ENCODE data around the gene DMRTC2.

Gene DMRTC2

GRCh38 chr19:41877916-41878905 lies 33.4 kb downstream of the DMRTC2 start:
- in situ Hi-C loops (cut with HindIII; ENCODE audit: low pct_unique_long_range_greater_than_20kb, low sequenced_read_pairs) = no loop called here
- TF ChIP-seq JUND (IDR thresholded peaks at IDR 0.05; ENCODE audit: low read depth) = no peak
- DNase-seq (ENCODE audit: low read depth in 1 of 2, low spot score in 1 of 2) = no peak

- no peak for TF ChIP-seq JUND (IDR thresholded peaks at IDR 0.05; ENCODE audit: low read depth)
- DNase-seq (ENCODE audit: low read depth in 1 of 2, low spot score in 1 of 2) = no peak
- in situ Hi-C loops (cut with HindIII; ENCODE audit: low pct_unique_long_range_greater_than_20kb, low sequenced_read_pairs) = no loop called here
Measured at GRCh38 chr19:41879080-41879479, 34.2 kb downstream of the DMRTC2 start.

DNA sequence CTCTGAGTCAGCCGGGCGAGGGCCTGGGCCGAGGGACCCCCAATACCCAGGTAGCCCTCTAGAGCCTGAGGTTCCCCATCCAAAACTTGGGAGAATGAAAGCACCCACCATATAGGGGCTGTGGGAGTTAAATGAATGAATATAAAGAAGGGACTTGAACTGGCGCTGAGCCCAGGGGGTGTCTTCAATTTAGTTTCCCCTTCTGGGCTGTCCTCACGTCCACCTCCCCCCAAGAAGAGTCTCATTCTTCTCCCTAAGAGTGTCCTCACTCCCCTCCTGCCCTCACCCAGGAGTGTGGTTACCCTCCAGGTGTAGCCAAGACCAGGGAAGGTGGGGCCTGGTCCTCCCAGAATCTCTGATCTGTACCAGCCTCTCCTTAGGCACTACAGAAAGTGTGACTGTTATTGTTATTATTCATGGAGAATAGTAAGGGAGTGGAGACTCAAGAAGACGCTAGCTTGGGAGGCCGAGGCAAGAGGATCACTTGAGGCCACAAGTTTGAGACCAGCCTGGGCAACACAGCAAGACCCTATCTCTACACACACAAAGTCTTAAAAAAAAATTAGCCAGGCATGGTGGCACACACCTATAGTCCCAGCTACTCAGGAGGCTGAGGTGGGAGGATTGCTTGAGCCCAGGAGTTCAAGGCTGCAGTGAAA lies 35.0 kb downstream of the DMRTC2 start:
- in situ Hi-C loops (cut with HindIII; ENCODE audit: low pct_unique_long_range_greater_than_20kb, low sequenced_read_pairs) = no loop called here

GRCh38 chr19:41880329-41880708 lies 35.5 kb downstream of the DMRTC2 start:
- no peak for TF ChIP-seq JUND (IDR thresholded peaks at IDR 0.05; ENCODE audit: low read depth)
- DNase-seq (ENCODE audit: low read depth in 1 of 2, low spot score in 1 of 2) = no peak
- in situ Hi-C loops (cut with HindIII; ENCODE audit: low pct_unique_long_range_greater_than_20kb, low sequenced_read_pairs) = no loop called here

More for the DNA sequence above, 35.0 kb downstream of the DMRTC2 start:
- no peak for TF ChIP-seq JUND (IDR thresholded peaks at IDR 0.05; ENCODE audit: low read depth)
- DNase-seq (ENCODE audit: low read depth in 1 of 2, low spot score in 1 of 2) = no peak

DNA sequence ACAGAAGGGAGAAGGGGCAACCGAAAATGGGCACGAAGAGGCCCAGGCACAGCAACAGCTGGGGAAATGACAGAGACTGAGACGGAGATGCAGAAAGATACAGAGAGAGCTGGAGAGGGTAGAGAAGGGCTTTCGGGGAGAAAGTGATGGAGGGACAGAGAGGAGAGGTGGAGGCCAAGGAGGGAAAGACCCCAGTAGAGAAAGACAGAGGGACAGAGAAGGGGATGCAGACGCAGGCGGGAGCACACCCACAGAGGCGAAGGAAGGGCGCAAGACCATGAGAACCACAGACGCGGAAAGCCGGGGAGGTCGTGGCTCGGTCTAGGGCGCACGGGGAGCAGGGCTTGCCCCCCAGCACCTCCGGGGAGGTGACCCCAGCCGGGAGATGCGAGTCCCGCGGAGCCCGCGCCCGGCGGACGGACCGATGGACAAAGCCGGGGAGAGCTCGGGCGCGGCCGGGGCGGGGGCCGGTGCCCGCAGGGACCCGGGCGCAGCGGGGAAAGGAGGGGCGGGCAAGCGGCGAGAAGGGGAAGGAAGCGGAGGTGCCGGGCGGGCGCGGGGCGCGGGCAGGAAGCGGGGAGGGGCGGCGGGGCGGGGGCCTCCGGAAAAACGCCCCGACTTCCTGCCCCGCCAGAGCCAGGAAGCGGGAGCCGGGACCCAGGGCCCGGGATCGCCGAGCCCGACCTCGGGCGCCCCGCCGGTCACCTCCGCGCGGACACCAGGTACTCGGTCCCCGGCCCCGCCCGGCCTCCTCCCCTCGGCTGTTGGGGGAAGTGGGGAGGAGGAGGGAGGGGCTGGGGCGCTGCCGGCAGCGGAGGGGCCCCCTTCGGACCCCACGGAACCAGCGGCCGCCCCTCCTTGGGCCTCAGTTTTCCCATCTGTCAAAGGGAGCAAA lies 38.0 kb downstream of the DMRTC2 start, which contains the start of gene ARHGEF1:
Gene ARHGEF1 (plus strand): TSS at position 617 of the 895 bp plus-strand sequence. CDS start 4,899 bp downstream, outside the sequence.
- TF ChIP-seq JUND (IDR thresholded peaks at IDR 0.05; ENCODE audit: low read depth) = no peak
- peak in 1 of 2 experiments; percentile 55 for DNase-seq (ENCODE audit: low read depth in 1 of 2, low spot score in 1 of 2)
- in situ Hi-C loops (cut with HindIII; ENCODE audit: low pct_unique_long_range_greater_than_20kb, low sequenced_read_pairs) = no loop called here

GRCh38 chr19:41883463-41883820 lies 38.6 kb downstream of the DMRTC2 start:
- in situ Hi-C loops (cut with HindIII; ENCODE audit: low pct_unique_long_range_greater_than_20kb, low sequenced_read_pairs) = no loop called here
- DNase-seq (ENCODE audit: low read depth in 1 of 2, low spot score in 1 of 2) = no peak
- no peak for TF ChIP-seq JUND (IDR thresholded peaks at IDR 0.05; ENCODE audit: low read depth)

DNA sequence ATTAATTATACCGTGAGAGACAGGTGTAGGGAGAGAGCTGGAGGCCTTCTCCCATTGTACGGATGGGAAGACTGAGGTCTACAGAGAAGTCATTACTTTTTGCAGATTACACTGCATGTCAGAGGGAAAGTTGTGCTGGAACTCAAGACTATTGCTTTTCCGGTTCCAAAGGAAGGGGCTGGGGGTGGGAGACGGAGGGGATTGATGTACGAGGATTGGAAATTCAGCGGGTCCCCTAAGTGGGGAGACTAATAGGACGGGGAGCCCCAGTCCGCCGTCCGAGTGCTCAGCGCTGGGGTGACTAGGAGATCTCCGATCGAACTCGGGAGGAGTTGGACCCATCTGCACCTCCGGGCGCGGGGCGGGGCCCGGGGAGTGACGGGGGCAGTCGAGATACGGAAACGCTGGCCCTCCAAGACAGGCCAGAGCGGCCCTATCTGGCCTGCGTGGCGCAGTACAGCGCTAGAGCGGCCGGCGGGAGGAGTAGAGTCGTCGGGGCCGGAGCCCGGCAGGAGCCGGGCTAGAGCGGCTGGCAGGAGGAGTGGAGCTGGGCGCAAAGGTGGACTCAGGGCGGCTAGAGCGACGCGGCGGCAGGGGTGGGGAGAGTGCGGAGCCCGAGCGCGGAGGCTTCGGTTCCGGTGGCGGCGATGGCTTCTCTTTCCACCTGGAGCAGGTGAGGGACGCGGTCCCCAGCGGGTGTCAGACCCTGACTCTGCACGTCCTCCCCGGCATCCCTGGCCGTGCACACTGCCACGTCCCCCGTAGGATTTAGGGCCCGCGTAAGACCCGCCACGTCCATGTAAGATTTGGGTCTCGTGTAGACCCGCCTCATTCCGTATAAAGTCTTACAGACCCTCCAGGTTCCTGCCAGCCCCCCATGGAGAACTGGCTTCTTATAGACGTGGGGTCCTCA lies 39.2 kb downstream of the DMRTC2 start:
- in situ Hi-C loops (cut with HindIII; ENCODE audit: low pct_unique_long_range_greater_than_20kb, low sequenced_read_pairs) = no loop called here
- DNase-seq (ENCODE audit: low read depth in 1 of 2, low spot score in 1 of 2) = peak; percentile 91 to 96
- no peak for TF ChIP-seq JUND (IDR thresholded peaks at IDR 0.05; ENCODE audit: low read depth)

- TF ChIP-seq JUND (IDR thresholded peaks at IDR 0.05; ENCODE audit: low read depth) = no peak
Measured at GRCh38 chr19:41886761-41887710, 42.2 kb downstream of the DMRTC2 start.

GRCh38 chr19:41887711-41888382 lies 43.0 kb downstream of the DMRTC2 start:
- peak in 1 of 2 experiments; percentile 34 for DNase-seq (ENCODE audit: low read depth in 1 of 2, low spot score in 1 of 2)
- in situ Hi-C loops (cut with HindIII; ENCODE audit: low pct_unique_long_range_greater_than_20kb, low sequenced_read_pairs) = no loop called here
- no peak for TF ChIP-seq JUND (IDR thresholded peaks at IDR 0.05; ENCODE audit: low read depth)

More at GRCh38 chr19:41886761-41887710, 42.2 kb downstream of the DMRTC2 start:
- in situ Hi-C loops (cut with HindIII; ENCODE audit: low pct_unique_long_range_greater_than_20kb, low sequenced_read_pairs) = no loop called here
- no peak for DNase-seq (ENCODE audit: low read depth in 1 of 2, low spot score in 1 of 2)

DNA sequence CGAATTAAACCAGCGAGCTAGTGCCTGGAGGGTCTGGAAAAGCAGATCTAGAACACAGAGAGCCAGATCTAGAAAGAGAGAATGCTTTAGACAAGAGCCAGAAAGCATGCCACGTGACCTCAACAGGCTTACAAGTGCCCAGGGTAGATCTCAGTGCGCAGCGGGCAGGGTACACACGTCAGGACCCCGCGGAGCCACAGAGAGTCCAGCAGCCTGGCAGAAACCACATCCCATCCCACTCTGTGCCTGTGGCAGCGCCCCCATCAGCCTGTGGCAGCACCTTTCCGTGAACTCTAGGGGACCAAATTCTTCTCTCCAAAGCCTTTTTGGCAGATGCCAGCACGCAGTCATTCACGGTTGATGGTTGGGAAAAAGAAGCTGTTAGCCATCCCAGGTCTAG lies 44.1 kb downstream of the DMRTC2 start:
- DNase-seq (ENCODE audit: low read depth in 1 of 2, low spot score in 1 of 2) = no peak
- TF ChIP-seq JUND (IDR thresholded peaks at IDR 0.05; ENCODE audit: low read depth) = no peak
- in situ Hi-C loops (cut with HindIII; ENCODE audit: low pct_unique_long_range_greater_than_20kb, low sequenced_read_pairs) = no loop called here

Data from T47D (cell line).